Occipital lobe (tissue), 2 donors: ENCODE data around the gene SND1. TPM values are rescaled to one million over a fixed set of nuclear protein-coding genes. Genes with fewer than 3 reads are reported as not detected.

ENCODE experiments used
- DNase-seq: peaks from one replicate; lab custom pipeline; 2025; lab: John Stamatoyannopoulos, UW
- total RNA-seq: library from RNA; depleted of rRNA; stranded (reverse); fragments of >200 nt; gene quantifications from one replicate; pipeline ENCODE4 v1.2.3, GENCODE V29; 2014

Gene SND1
- total RNA-seq, 1 donor from 2014 or later, result 65.8 TPM

DNA sequence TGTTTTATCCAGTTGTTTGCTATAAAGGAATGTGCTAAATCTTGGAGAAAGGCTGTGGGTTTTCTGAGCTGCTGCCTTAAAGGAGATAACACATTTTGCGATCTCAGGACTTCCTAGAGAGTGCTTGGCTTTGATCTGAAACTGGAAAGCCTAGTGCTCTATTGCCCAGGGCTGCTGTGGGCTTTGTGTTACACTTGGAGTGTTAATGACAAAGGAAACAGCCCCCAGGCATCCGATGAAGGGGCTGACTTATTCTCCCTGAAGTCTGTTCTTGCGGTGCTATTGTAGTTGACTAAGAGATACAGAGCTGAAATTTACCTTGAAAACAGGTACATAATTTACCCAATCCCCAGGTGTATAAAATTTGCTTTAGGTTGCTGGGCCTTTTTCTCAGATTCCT lies 74.5 kb downstream of the SND1 start:
- DNase-seq, result no peak

DNA sequence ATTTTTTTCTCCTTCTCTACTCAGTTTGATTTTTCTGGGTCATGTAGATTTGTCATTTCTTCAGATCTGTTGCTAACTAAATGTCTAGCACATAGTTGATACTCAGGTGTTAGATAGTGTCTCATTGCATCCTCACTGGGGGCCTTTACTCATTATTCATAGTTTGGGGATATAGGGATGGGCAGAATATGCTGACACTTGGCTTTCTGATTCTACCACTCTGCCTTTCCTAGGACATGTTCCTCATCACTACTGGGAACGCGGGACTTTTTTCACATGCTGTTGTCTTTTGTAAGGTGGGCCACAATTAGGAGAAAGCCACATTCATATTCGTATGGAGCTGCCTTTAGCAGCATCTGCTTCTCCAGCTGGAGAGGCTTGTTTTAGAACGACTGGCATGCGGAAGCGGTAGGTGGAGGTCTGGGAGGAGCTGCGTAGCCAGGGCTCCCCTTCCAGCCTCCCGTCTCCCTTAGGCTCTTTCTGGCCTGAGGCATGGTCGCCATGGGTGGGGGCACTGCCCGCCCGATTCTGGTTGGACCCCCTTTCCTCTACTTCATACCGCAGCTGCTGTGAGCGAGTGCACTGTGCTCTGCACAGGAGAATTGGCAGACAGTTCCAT lies 78.8 kb downstream of the SND1 start:
- DNase-seq, result no peak

DNA sequence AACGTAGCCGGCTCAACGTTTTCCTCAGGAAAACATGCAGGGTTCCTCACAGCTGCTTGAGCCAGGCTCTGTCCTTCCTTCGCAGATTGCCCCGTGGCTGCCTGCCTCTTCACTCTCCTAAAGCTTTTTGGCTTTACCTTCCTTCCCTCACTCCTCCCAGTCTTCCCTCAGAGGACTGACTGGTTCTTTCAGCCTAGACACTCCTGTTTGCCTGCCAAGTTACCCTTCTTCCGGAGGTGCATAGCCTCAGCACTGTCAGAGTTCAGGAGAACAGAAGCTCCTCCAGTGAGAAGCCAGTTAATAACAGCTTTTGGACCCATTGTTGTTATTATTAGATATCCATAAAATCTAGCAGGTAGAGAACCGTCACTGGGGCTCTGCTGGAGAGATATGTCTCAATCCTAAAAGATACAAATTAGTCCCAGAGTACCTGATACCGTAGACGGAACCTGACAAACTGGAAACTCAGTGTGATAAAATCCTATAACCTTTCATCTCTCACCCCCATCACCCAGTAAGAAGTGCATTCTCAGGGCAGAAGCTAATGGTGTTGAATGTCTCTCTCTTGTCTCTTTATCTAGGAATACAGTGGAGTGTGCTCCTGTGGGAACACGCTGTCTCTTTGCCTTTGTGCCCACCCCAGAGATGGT lies 79.6 kb downstream of the SND1 start:
- DNase-seq, result no peak

DNA sequence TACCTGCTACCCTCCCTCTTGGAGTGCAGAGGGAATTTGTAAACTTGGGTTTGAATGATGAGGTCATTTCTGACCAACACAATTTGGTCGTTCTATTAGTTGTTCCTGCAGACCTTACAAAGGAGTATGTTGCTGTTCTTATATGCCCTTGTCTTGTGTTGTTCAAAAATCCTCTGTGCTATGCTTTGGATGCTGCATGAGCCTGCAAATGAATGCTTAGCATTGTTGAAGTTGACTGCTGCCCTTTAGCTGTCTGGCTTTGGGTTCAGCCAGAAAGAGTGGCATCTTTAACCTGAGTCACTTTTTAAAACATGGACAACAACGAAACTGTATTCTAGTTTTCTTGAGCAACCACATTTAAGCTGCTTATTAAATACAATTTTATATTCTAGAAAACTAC lies 80.3 kb downstream of the SND1 start:
- no peak for DNase-seq

DNA sequence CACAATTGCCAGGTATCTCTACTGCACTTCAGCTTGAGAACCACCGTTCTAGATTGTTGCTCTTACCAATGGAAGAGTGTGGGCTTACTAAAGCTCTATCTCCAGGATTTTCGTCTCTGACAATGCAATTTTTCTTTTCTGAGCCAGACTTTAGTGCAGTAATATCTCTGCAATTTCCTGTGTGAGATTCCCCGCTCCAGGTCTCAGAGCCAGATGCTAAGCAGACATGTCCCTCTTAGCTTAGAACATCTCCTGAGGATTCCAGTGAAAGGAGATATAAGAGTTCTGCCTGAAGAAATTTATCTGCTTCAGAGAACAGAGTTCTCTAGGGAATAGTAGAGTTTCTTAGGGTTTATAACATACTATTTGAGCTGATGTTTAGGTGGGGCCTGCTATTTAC lies 82.0 kb downstream of the SND1 start:
- no peak for DNase-seq

DNA sequence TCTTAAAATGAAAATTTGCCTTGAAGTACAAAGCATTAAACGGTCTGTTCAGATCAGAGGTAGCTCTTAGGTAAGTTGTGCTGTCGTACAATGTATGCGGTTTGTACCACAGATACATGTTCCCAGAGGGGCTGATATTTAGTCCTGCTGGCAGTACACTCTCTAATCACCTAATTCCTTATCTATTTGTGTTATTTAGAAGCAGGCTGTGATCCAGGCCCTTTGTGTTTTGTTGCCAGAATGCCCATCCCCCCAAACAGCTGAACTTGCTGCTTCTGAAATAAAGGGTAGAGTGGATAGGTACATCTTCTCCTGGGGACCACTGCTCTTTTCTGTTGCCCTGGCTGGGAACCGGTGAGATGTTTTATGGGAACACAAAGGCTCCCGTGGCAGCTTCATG lies 84.5 kb downstream of the SND1 start:
- DNase-seq, result no peak

DNA sequence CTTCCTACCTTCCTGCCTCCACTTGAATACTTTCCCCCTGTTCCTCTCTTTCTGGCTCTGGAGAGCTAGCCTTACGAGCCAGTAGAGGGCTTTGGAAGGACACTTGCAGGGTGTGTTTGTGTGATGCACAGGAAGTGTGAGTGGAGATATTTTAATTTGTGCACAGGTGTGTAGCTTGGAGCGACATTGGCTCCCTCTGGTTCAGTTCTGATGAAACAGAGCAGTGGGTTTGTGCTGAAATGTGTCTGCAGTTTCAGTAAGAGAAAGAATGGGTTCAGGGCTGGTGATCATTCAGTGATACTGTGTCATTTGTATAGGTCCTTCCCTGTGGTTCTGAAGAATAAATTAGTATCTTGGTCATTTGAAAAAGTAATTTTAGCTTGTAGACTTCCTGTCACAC lies 86.9 kb downstream of the SND1 start:
- no peak for DNase-seq

DNA sequence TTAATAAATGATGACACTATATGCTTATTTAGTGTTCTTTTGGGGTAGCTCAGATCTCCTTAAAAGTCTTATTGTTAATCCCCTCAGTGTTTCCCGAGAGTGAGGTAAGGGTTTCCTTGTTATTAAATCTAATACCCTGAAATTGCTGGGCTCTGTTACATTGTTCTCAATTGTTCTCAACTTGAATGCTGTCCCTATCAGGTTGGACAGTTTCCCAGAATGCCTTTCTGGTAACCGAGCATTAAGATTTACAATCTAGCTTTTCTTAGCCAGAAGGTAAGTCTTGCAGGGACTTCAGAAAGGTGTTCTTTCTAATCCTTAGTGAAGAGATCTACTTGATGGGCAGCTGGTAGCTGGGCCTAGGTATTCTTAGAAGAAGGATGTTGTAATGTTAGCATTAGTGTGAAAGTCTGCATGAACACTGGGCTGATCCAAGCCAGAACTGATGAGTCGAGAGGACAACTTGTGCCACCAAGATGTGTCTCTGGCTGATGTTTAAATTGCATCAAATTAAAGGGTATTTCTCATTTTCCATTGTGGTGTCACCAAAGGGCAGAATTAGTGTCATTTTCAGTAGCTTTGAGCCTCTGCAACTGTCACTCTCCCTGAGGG lies 89.9 kb downstream of the SND1 start:
- no peak for DNase-seq

DNA sequence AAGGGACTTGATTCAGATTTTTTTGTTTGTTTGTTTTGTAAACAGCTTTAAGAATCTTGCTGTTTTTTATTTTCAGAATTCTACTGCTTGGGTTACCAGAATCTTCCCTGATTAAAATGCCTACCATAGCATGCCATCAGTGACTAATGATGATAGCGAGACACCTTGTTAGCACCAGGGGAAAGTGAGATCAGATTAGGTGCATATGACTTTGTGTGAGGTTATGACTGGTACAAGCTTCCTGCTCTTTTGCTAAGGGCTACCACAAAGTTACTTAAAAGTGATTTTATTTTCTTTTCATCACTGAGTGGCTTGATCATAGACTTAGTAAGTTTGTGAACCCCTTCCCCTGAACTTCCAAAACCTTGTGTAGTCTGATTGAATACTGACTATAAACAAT lies 93.5 kb downstream of the SND1 start:
- no peak for DNase-seq

DNA sequence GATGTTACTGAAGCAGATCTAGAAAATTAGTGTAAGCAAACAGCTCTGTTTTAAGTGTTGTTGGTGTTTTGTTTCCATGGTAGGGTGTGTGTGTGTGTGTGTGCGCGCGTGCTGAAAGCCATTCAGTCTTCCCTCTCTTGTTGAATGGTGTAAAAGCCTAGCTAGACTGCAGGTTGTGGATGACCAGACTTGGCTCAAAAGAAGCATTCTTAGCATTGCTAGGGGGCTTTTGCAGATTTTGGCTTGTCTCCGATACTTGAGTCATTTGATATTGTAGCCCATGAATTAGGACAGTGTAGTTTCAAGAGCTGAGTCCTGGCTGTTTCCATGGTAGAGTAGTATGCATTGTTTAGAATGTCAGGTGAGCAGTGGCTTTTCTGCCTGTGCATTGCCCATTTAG lies 99.1 kb downstream of the SND1 start:
- DNase-seq, result no peak

DNA sequence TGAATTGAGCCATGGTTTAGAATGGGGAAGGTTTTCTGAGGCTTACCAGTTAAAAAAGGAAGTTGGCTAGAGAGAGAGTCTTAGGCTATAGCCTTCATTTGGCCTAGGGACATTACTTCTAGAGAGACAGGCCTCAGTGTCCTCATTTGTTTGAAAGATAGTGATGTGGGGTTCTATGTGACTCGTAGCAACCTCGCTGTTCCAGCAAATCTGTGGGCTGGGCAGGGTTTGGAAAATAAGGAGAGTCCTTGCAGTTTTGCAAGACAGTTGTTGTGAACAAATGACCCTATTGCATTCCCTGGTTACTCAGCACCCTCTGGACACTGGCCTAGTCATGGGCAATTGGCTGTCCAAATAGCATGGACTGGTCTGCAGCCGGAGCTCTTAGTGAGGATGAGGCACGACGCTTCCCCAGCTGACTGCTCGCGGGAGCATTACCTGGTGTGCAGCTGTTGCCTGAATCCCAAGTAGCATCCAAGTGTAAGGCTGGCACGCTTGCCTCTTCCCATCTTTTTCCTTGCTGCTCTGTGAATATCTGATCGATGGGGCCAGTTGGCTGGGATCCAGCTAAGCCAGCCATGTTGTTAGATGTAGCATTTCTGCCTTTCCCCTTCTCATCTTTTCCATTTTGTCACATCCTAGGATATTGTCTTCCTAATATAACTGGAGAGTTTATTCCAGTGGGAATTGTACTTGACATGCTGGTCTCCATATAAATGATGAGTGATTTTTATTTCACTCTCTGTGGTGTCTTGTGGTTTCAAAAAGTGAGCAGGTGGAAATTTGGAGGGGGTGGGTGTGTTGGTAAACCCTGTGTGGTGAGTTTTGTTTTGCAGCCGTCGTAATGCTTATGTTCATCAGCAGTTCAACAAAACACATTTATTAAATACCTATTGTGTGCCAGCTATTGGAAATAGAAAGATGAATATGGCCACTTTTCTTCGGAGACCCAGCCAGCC lies 99.8 kb downstream of the SND1 start:
- DNase-seq, result no peak

DNA sequence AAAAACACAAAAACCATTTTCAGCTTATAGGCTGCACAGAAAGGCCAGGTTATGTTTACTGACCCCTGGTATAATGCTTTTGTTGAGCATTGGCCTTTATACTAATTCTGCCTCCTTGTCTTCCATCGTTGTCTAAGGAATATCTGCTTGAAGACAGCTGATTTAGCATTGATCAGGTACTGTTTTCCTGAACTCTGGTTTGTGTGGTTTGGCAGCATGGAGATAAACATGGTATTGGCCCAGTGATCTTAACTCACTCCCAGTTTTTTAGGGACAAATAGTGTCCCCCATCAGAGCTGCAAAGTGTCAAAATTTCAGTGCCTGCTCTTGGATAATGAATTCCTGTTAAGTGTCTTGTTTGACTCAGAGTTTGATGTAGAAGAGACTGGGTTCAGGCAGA lies 100.8 kb downstream of the SND1 start:
- DNase-seq, result no peak

DNA sequence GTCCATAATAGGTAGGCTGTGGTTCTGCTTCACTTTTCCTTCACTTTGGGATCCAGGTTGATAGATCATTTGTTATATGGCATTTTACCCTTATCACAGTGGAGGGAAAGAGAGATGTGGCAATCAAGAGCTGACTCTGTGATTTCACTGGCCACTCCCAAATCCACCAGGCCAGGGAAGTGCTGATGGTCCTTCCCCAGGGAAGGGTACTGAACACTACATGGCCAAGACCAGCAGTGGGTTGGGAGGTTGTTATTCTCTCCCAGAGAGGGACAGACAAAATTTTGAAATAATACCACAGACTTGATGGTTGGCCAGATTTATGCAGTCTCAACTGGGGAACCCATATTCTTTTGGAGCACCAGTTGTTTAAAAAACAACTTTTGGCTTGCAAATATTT lies 102.5 kb downstream of the SND1 start:
- no peak for DNase-seq

DNA sequence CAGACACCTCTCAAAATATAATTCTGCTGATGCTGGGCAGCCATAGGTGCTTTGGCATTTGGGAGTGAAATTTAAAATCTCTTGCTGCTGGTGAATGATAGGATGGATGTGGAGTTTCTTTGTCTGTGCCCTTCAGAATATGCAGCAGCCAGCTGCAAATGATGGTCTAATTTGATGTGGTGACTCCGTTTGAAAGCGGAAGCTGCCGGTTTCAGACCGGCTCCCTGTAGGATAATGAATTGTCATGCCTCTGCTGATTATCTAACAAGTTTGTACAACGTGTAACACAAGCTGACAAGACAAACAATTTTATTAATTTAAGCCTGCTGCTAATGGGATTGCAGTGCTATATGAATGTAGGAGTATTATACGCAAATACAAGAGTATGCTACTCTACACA lies 103.5 kb downstream of the SND1 start:
- DNase-seq, result no peak

DNA sequence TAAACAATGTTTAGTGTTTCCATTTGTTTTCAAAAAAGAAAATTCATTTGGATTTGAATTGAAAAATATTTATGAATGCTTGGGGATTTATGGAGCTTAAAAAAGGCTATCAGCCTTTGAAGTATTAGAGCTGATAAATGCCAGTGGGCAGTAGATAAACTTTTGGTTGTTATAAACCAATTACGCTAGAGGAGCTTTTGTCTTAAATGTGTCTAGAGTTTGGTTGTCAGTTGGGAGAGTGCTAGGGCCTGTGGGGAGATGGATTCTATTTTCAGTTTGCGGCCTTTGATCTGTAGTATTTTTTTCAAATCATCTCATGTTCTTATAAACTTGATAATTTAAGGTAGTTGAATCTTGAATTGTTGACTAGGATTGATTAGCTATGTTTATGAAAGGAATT lies 104.0 kb downstream of the SND1 start:
- DNase-seq, result no peak

DNA sequence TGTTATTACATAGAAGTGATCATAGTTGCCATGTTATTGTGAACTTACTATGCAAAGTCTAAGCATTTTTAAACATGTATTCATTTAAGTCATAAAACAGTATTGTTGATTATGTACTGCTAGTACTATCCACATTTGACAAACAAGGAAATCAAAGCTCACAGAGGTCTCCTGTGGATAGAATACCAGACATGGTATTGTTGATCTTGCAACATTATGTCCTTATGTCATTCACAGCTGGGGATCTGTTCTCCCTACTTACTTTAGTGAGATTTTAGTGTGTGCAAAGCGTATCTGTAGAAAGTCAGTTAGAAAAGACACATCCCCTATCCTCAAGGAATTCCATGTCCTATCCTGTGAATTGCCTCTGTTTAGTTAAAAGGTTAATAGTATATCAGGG lies 106.1 kb downstream of the SND1 start:
- no peak for DNase-seq

DNA sequence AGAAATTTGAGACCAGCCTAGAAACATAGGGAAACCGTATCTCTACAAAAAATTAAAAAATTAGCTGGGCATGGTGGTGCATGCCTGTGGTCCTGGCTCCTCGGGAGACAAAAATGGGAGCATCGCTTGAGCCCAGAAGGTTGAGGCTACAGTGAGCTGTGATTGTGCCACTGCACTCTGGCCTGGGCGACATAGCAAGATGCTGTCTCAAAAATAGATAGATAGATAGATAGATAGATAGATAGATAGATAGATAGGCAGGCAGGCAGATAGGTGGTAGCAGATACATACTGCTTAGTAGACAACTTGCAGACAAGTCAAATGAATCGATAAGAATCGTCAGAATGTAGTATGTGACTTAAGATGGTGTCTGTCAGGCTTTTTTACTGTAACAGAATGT lies 106.9 kb downstream of the SND1 start:
- DNase-seq, result no peak

DNA sequence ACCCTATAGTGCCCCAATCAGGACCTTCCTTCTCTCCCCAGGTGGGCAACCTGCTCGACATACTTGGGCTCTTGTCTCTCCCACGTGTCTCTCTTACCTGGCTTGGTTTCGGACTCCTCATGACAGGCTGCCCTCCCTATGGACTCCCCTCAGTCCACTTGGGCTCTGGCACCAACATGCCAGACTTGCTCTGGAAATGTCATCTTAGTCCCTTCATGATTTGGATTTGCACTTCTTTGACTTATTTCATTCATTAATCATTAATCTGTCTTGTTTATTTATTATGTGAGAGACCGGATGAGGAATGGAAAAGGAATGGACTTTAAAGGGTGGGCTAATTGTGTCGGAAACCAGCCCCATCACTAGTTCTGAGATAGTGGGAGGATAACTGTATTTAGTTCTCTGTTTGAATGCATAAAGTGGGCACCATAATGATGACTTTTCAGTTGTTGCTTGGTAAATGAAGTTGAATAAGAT lies 108.0 kb downstream of the SND1 start:
- no peak for DNase-seq

DNA sequence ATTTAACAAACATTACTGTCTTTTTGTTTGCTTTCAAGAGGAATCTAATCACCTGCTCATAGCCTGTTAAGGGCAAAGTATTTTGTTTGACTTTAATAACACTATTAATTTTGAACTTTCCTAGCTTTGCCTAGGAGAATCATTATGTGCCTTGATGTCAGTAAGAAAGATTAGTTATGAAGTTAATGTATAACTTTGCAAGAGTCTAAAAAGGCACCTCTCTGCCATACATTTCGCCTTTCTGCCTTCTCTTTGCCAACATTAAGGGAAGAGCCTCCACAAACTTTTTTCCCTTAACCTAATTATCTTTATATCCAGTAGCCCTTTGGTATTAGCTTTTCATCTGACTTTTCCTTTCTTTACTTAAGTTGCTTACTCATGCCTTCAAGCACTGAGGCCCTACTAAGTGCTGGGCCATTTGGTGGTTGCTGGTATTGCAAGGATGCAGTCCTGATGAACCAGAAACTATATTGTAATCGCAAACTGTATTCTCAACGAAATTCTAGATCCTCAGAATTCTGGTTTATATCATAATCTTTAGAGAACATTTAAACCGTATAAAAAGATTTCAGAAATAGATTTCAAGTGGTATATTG lies 108.5 kb downstream of the SND1 start:
- DNase-seq, result no peak

DNA sequence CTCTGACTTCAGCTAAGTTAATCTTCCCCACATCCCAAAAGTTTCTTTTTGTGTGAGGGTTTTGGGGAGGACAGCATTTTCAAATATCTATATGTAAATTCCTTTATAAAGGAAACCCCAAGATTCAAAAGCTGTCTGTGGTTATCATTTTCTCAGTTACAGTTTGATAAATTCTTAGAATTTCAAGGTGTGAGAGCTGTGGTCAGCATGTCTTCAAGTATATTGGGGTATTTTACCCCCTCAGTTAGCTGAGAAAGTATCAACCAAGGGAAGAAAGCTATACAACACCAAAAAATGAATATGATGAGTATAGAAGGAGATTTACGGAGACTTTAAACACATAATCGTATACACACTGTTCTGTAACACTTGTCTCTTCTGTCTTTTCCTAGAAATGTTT lies 109.2 kb downstream of the SND1 start:
- no peak for DNase-seq

DNA sequence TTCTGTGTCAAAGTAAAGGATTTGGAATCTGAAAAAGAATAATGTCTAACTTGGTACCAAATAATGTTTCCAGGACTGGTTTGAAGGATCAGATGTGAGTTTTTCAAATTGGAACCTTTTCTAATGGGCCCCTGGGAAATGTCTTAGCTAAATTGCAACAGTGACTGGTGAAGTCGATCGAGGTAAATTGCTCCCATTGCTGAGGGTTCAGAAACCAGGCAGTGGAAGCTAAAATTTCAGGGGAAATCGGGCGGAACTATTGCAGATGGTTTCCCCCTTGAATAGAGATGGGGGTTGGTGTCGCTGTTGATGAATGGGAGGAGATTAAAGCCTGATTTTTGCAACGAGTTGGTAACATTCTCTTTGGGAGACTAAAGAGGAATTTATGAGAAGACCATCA lies 112.7 kb downstream of the SND1 start:
- DNase-seq, result no peak

DNA sequence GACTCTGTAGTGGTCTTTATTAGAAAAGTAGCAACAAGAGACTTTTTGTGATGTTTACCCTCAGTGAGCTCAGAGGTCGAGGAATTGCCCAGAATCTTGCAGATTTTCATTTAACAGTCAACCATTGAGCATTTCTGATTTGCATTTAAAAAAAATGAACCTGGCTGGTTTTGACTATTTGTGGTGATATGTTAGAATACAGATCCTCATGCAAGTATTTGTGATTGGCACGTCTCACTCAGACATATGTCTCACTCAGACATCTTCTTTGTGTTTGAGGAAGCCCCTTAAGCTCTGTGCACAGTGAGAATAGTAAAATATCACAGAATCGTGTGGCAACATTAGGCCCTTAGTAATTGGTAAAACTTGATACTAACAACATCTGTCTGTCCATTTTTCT lies 113.2 kb downstream of the SND1 start:
- no peak for DNase-seq
